B cell (primary cell): ENCODE data around the gene TEX10.

Experiments used
- CTCF ChIP-seq: fragments of 200-600 bp; IDR thresholded peaks from one replicate; pipeline ENCODE4 v1.8.0; 2022; ENCODE audit warnings: antibody characterized with exemption, mild to moderate bottlenecking
- EZH2 ChIP-seq: IDR thresholded peaks from 2 replicates; pipeline ENCODE4 v1.6.1; 2012; ENCODE audit warnings: borderline replicate concordance, low read depth, mild to moderate bottlenecking, moderate library complexity, low read length; ENCODE audit not compliant: insufficient read depth, poor library complexity, severe bottlenecking

DNA sequence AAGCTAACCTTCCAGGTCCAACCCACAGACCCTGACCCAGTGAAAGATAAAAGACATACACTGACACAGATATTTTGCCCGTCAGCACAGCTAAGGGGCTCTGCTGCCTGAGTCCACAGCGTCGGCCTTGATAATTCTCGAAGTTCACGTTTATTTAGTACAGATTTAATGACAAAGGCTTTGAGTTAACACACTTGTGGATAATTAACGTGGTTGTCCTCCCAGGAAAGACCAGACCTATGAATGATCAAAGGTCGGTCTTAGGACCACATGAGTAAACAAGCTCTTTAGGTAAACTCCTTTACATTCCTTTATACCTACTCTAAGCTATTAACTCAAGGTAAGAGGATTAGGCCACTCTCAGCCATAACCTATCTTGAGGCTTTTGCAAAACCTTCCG is 11.3 kb upstream of the TEX10 start:
- TF ChIP-seq CTCF (no peak), EZH2 (no peak)
